DND-41 (cell line): Measurements from ENCODE around the gene SNF8.

ENCODE experiments used
- CTCF ChIP-seq: IDR thresholded peaks from 2 replicates; pipeline ENCODE4 v1.5.1; 2012; ENCODE audit warnings: borderline replicate concordance, low read length, moderate library complexity, mild to moderate bottlenecking; ENCODE audit not compliant: poor library complexity, severe bottlenecking; ENCODE audit errors: extremely low read depth
- EZH2 ChIP-seq: IDR thresholded peaks from 3 replicates; pipeline ENCODE4 v1.6.1; 2012; ENCODE audit warnings: borderline replicate concordance, low read depth, mild to moderate bottlenecking, moderate library complexity, low read length, inconsistent platforms; ENCODE audit not compliant: severe bottlenecking

GRCh38 chr17:48927978-48928745 is 16.5 kb downstream of the SNF8 start:
- TF ChIP-seq CTCF (no peak), EZH2 (no peak)
